Activated CD8-positive, alpha-beta memory T cell treated with anti-CD3 and anti-CD28 coated beads, Interleukin-2, amount 50 U/mL, for 4 hours (primary cell): Measurements from ENCODE around the gene TEDC1.
A peak's percentile ranks its signal among the peaks of the same experiment; 100 is the strongest.

ENCODE experiments used
- DNase-seq: peaks from one replicate; pipeline ENCODE4 v3.0.0-alpha.2; 2020

Gene TEDC1

DNA sequence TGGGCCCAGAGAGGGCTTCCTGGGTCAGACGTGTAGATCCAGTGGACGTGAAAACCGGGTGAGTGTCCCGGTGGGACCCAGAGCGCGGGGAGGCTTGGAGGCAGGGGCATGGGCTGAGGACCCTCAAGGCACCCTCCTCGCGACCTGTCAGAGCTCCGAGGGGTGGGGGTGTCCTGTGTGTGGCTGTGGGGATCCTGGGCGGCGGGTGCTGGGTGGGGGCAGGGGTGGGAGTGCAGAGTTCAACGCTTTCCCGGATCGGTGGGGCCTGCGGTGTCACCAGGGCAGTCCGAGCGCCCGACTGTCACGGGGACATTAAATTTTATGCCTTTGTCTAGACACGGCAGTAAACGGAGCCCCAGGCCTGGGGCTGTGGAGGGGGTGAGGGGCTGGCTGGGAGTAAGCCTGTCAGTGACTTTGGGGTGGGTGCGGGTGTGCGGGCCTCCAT lies 36.4 kb downstream of the TEDC1 start:
- DNase-seq: no peak

GRCh38 chr14:105527826-105528585 lies 37.0 kb downstream of the TEDC1 start:
- peak; percentile 83 for DNase-seq

GRCh38 chr14:105528586-105529318 lies 37.7 kb downstream of the TEDC1 start:
- DNase-seq: peak; percentile 69

GRCh38 chr14:105529319-105529568 lies 38.2 kb downstream of the TEDC1 start:
- DNase-seq: no peak

DNA sequence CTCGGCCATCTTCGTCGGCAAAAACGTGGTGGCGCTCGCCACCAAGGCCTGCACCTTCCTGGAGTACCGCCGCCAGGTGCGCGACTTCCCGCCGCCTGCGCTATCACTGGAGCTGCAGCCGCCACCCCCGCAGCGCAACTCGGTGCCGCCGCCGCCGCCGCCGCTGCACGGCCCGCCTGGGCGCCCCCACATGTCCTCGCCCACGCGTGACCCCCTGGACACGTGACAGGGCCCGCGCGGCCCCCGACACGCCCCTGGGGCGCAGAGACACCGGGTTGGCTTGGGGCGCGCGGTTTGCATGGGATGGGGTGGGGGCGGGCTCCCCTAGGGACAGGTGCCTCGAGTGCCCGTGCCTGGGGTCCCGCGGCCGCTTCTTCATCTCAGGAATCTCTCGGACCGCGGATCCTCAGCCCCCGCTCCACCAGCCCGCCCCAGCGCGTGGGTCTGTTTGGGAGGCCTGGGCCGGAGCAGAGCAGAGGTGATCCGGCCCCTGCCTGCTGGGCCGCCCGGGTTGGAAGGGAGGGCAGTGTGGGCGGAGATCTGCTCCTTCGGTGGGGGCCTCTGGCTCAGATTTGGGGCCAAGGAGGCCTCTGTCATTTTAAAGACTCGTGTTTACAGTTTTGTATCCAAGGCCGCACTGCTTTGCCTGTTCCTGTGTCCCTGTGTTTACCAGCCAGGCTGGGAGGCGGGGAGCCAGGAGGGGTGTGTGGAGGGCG lies 38.7 kb downstream of the TEDC1 start:
- DNase-seq: peak; percentile 43

- DNase-seq: no peak
Measured at GRCh38 chr14:105530285-105531087, 39.4 kb downstream of the TEDC1 start.

DNA sequence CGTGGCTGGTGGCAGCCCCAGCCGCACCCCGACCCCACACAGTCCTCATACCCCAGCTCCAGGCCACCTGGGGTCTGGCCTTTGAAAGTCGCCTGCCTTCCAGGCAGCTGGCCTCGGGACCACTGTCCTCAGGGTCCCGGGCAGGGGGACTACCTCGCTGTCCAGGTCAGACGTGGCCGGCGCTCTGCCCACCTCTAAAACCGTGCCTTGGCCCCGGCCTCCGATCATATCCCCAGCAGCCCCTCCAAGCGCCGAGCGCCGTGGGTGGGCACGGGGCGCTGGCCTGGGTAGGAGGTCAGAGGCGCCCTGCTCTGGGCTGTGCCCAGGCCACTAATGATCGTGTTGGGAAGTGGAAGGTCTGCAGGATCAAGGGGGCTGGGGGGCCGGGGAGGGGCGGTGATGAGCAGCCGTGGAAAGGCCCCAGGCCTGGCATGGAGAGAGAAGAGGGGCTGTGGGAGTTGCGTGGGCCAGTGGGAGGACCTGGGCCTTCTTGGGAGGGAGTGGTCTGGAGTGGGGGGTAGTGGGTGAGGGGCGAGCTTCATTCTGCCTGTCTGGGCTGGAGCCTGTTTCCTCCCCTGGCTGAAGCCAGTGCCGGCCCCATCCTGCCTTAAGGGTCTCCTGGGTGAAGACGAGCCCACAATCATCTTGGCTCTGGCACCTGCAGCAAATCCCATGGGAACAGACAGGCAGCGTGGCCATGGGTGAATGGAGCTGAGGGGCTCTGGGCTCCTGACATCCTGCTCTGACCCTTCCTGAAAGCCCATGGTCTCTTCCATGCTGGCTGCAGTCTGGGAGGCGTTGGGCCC lies 40.2 kb downstream of the TEDC1 start:
- DNase-seq: no peak

GRCh38 chr14:105531894-105532623 lies 41.0 kb downstream of the TEDC1 start:
- DNase-seq: no peak

- DNase-seq: no peak
Measured at GRCh38 chr14:105532735-105533141, 41.7 kb downstream of the TEDC1 start.

GRCh38 chr14:105533391-105533790 lies 42.3 kb downstream of the TEDC1 start:
- no peak for DNase-seq

DNA sequence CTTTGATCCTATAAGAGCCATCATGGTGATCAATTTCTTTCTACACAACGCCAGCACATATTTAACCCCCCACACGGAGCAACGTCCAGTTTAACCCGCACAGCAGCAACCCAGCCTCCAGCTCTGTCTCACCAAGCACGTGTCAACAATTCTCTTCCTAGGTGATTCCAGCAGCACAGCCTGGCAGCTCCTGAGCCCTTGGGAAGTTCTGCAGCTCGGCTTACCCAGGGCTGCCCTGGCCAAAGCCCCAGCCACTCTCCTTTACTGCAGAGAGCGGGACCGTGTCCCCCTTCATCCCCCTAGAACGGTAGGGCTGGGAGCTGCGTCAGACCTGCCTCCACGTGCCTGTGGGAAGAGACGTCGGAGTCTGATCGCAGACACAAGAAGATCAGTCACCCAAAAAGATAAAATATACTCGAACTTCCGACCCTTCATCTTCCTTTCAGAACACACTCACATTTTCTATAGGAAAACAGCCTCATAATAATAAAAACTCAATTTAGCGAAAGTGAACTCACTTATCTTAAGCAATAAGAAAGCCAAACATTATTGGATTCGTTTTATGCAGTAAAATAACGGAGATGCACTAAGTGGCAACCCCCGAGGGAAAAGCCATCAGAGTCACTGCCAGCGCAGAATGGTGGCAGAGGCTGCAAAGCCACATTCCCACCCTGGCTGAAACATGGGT lies 42.9 kb downstream of the TEDC1 start:
- no peak for DNase-seq

GRCh38 chr14:105534586-105534985 lies 43.5 kb downstream of the TEDC1 start:
- DNase-seq: no peak

GRCh38 chr14:105536051-105536450 lies 45.0 kb downstream of the TEDC1 start:
- DNase-seq: no peak

DNA sequence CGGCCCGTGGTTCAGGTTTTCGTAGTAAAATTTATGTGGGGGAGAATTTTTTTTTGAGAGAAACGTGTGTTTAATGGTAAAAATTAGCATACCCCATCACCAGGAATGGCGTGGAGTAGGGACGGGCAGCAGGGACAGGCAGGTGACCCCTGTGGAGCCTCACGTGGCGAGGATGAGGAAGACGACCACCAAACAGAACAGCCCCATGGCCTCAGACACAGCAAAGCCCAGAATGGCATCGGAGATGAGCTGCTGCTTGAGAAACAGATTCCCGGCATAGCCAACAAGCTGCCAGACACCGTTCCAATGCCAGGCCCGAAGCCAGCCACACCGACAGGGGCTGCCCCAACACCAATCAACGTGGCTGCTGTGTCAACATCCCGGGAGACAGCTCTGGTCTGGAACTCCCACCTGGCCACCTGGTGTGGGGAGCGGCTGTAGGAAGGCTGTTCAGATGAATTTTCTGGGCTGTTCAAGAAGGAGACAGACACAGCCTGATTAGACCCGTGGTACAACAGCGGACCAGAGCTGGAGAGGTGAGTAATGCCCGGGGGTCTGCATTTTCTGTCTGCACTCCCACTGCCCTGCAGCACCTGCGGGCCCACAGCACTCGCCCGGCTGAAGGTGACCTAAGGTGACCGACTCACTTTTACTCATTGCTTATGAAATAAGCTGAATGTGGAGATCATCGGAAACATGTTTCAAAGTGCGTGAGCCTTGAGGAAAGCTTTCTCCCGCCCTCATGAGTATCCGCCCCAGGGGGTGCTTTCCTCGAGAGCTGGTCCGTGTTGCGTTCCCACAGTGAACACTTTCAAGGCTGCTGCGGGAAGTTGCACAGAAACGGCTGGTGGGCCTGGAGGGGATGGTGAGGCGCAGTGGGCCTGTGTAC lies 45.9 kb downstream of the TEDC1 start:
- DNase-seq: no peak

GRCh38 chr14:105537580-105538474 lies 46.8 kb downstream of the TEDC1 start:
- DNase-seq: peak; percentile 76

GRCh38 chr14:105538481-105539049 lies 47.5 kb downstream of the TEDC1 start:
- DNase-seq: no peak

- no peak for DNase-seq
Measured at GRCh38 chr14:105540811-105541210, 49.8 kb downstream of the TEDC1 start.

DNA sequence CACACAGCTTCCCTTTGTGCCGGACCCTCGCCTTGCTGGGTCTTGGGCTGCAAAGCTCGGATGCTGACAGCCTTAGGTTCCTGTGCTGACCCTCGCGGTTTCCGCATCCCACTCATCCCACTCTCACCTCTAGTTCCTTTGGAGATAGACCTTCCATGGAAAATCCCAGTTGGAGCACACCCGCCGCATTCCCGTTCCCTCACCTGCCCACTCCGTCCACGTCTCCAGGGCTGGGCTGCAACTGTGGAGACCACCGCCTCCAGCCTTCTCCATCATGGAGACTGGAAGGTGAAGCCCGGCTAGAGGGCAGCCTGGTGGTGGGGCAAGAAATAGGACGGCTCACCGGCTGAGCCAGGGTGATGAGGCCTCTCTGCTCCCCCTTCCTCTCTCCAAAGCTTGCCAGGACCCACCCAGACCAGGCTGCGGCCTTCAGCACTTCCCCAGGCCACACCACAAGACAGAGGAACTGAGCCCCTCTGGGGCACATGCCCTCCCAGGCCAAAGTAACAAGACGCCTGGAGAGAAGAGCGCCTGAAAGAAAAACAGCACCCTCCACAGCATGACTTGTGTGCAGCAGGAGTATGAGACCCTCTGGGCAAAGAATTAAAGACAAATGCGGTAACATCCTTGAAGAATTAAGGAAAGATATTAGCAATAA lies 50.3 kb downstream of the TEDC1 start:
- DNase-seq: no peak
